H1 (cell line): Measurements from ENCODE around the gene PALM3. TPM values are rescaled to one million over a fixed set of nuclear protein-coding genes. Genes with fewer than 3 reads are reported as not detected.

Experiments
- CTCF ChIA-PET: fragments of 300-600 bp; sonication (Branson Sonifier 250); formaldehyde crosslinking; loops from one replicate; lab custom pipeline; 2021; ENCODE audit not compliant: partially characterized antibody; lab: Charles Lee
- POLR2A ChIA-PET: fragments of 300-600 bp; sonication (Branson Sonifier 250); formaldehyde crosslinking; loops from one replicate; lab custom pipeline; 2021; ENCODE audit warnings: inconsistent platforms; ENCODE audit not compliant: partially characterized antibody; lab: Charles Lee
- DNase-seq, 2 experiments: peaks; one replicate each; pipeline versions ENCODE4 v3.0.0 to v3.0.0-alpha.2; 2010 to 2022; ENCODE audit warnings: low spot score in 2 of 2, low read depth in 1 of 2, mixed read lengths in 1 of 2
- FAIRE-seq: peaks from 2 replicates; lab custom pipeline; 2011; peaks lifted over from hg19 to GRCh38; lab: Jason Lieb, UNC
- H2AFZ ChIP-seq: 2 replicates; pipeline ENCODE4 v1.8.1; 2012; ENCODE audit warnings: low read length, inconsistent platforms
- H2AK5ac ChIP-seq: 2 replicates; pipeline ENCODE4 v1.6.1; 2013; ENCODE audit warnings: low read depth, low read length
- H2BK120ac ChIP-seq: replicated peaks from 2 replicates; pipeline ENCODE3; 2013; ENCODE audit warnings: low read depth, low read length, inconsistent platforms
- H2BK12ac ChIP-seq: 2 replicates; pipeline ENCODE4 v1.6.1; 2013; ENCODE audit warnings: low read depth, low read length
- H2BK15ac ChIP-seq: 2 replicates; pipeline ENCODE4 v1.6.1; 2013; ENCODE audit warnings: low read length
- H2BK20ac ChIP-seq: 2 replicates; pipeline ENCODE4 v1.6.1; 2013; ENCODE audit warnings: low read length
- H2BK5ac ChIP-seq: 2 replicates; pipeline ENCODE4 v1.6.1; 2013; ENCODE audit warnings: low read depth, low read length
- H3K14ac ChIP-seq: 2 replicates; pipeline ENCODE4 v1.6.1; 2013; ENCODE audit warnings: inconsistent platforms; ENCODE audit not compliant: insufficient read length
- H3K18ac ChIP-seq: 2 replicates; pipeline ENCODE4 v1.6.1; 2013; ENCODE audit warnings: low read length; ENCODE audit errors: extremely low read depth
- H3K23ac ChIP-seq: 2 replicates; pipeline ENCODE4 v1.6.1; 2013; ENCODE audit warnings: inconsistent platforms; ENCODE audit not compliant: insufficient read length
- H3K23me2 ChIP-seq: 2 replicates; pipeline ENCODE4 v1.6.1; 2013; ENCODE audit warnings: low read depth, low read length
- H3K27ac ChIP-seq: 2 replicates; pipeline ENCODE4 v1.6.1; 2011; ENCODE audit warnings: low read depth, low read length, inconsistent platforms
- H3K27me3 ChIP-seq, 4 experiments: replicated peaks in 1 of 4; 1 replicate in 1 of 4; 2 replicates in 3 of 4; pipeline versions ENCODE4 v1.6.1 to v1.8.1; 2011 to 2013; ENCODE audit warnings: low read length in 3 of 4, mild to moderate bottlenecking in 3 of 4, inconsistent platforms in 2 of 4, mixed read lengths in 2 of 4, moderate library complexity in 1 of 4; ENCODE audit not compliant: control insufficient read depth in 3 of 4, insufficient read depth in 3 of 4; ENCODE audit errors: extremely low read depth in 1 of 4
- H3K36me3 ChIP-seq, 4 experiments: 2 replicates each; pipeline versions ENCODE4 v1.6.1 to v1.8.1; 2011 to 2013; ENCODE audit warnings: mild to moderate bottlenecking in 4 of 4, low read length in 3 of 4, moderate library complexity in 2 of 4, control low read depth in 1 of 4, inconsistent platforms in 1 of 4; ENCODE audit not compliant: insufficient read depth in 4 of 4, control insufficient read depth in 2 of 4
- H3K4ac ChIP-seq: replicated peaks from 2 replicates; pipeline ENCODE3; 2013; ENCODE audit warnings: low read length, low read depth, mixed read lengths, inconsistent platforms; ENCODE audit not compliant: insufficient read length
- H3K4me1 ChIP-seq, 4 experiments: replicated peaks in 1 of 4; 1 replicate in 1 of 4; 2 replicates in 3 of 4; pipeline versions ENCODE4 v1.6.1 to v1.8.1; 2011 to 2013; ENCODE audit warnings: low read length in 3 of 4, inconsistent platforms in 2 of 4, mixed read lengths in 1 of 4; ENCODE audit not compliant: insufficient read depth in 4 of 4, control insufficient read depth in 3 of 4
- H3K4me2 ChIP-seq, 2 experiments: 2 replicates each; pipeline versions ENCODE4 v1.6.1 to v1.8.1; 2011 to 2013; ENCODE audit warnings: low read depth in 2 of 2, low read length in 2 of 2, control low read depth in 1 of 2, inconsistent platforms in 1 of 2, mild to moderate bottlenecking in 1 of 2; ENCODE audit not compliant: insufficient read depth in 1 of 2
- H3K4me3 ChIP-seq, 4 experiments: fragments of 200-600, 300-600 bp in 1 of 4; sonication (generic), shearing (Covaris generic), sonication (Bioruptor Twin) in 1 of 4; 2 replicates each; pipeline versions ENCODE4 v1.5.1 to v1.8.1; 2011 to 2016; ENCODE audit warnings: low read length in 4 of 4, low read depth in 3 of 4, control low read depth in 2 of 4, inconsistent platforms in 2 of 4, mild to moderate bottlenecking in 2 of 4, mixed read lengths in 1 of 4, moderate library complexity in 1 of 4; ENCODE audit not compliant: insufficient read depth in 2 of 4; ENCODE audit errors: extremely low read depth in 1 of 4
- H3K56ac ChIP-seq: replicated peaks from 2 replicates; pipeline ENCODE3; 2013; ENCODE audit warnings: low read depth, mild to moderate bottlenecking, mixed read lengths, low read length, inconsistent platforms; ENCODE audit not compliant: insufficient read length
- H3K79me1 ChIP-seq: 2 replicates; pipeline ENCODE4 v1.6.1; 2013; ENCODE audit warnings: low read depth, low read length, control low read depth
- H3K79me2 ChIP-seq, 2 experiments: 2 replicates each; pipeline versions ENCODE4 v1.6.1 to v1.8.1; 2012 to 2013; ENCODE audit warnings: low read length in 2 of 2, mild to moderate bottlenecking in 2 of 2, inconsistent platforms in 1 of 2; ENCODE audit not compliant: insufficient read depth in 2 of 2, control insufficient read depth in 1 of 2
- H3K9ac ChIP-seq, 4 experiments: replicated peaks in 1 of 4; 1 replicate in 1 of 4; 2 replicates in 3 of 4; pipeline versions ENCODE4 v1.6.1 to v1.8.1; 2011 to 2013; ENCODE audit warnings: low read depth in 3 of 4, low read length in 3 of 4, control low read depth in 2 of 4, mild to moderate bottlenecking in 2 of 4, moderate library complexity in 2 of 4, inconsistent platforms in 1 of 4; ENCODE audit errors: extremely low read depth in 1 of 4
- H3K9me3 ChIP-seq, 2 experiments: 2 replicates each; pipeline versions ENCODE4 v1.6.1 to v1.8.1; 2012 to 2013; ENCODE audit warnings: mild to moderate bottlenecking in 2 of 2, moderate library complexity in 2 of 2, control low read depth in 1 of 2, inconsistent platforms in 1 of 2, low read depth in 1 of 2, low read length in 1 of 2, mixed read lengths in 1 of 2; ENCODE audit not compliant: insufficient read depth in 2 of 2
- H4K20me1 ChIP-seq, 2 experiments: replicated peaks in 1 of 2; 2 replicates each; pipeline versions ENCODE3 to v1.8.1; 2011 to 2013; ENCODE audit warnings: inconsistent platforms in 2 of 2, low read length in 2 of 2, mild to moderate bottlenecking in 1 of 2; ENCODE audit not compliant: insufficient read depth in 2 of 2, control insufficient read depth in 1 of 2
- H4K5ac ChIP-seq: 2 replicates; pipeline ENCODE4 v1.6.1; 2013; ENCODE audit warnings: low read length, low read depth, mixed read lengths, inconsistent platforms; ENCODE audit not compliant: insufficient read length
- H4K8ac ChIP-seq: 2 replicates; pipeline ENCODE4 v1.8.0; 2013; ENCODE audit warnings: mild to moderate bottlenecking, moderate library complexity, low read length, inconsistent platforms; ENCODE audit not compliant: insufficient read depth; ENCODE audit errors: extremely low read depth
- H4K91ac ChIP-seq: replicated peaks from 2 replicates; pipeline ENCODE3; 2013; ENCODE audit warnings: low read length, mixed read lengths, inconsistent platforms; ENCODE audit not compliant: insufficient read length
- ATF3 ChIP-seq: IDR thresholded peaks from 2 replicates; pipeline ENCODE4 v1.6.1; 2011; ENCODE audit warnings: low read depth, mild to moderate bottlenecking, low read length; ENCODE audit not compliant: insufficient read depth
- E2F6 ChIP-seq: IDR thresholded peaks from 2 replicates; pipeline ENCODE4 v1.6.1; 2012; ENCODE audit warnings: inconsistent platforms
- EGR1 ChIP-seq: IDR thresholded peaks from 2 replicates; pipeline ENCODE4 v1.6.1; 2011; ENCODE audit warnings: low read depth, low read length, borderline replicate concordance
- HDAC2 ChIP-seq, 2 experiments: fragments of 300-600 bp in 1 of 2; sonication (generic) in 1 of 2; IDR thresholded peaks; 2 replicates each; pipeline ENCODE4 v1.6.1; 2011 to 2012; ENCODE audit warnings: low read depth in 2 of 2, low read length in 2 of 2, mild to moderate bottlenecking in 2 of 2, moderate library complexity in 2 of 2, borderline replicate concordance in 1 of 2, inconsistent platforms in 1 of 2
- PHF8 ChIP-seq: fragments of 200-600 bp; sonication (generic); conservative IDR thresholded peaks from 2 replicates; pipeline ENCODE4 v1.7.1; 2012; ENCODE audit warnings: low read depth, mild to moderate bottlenecking, inconsistent platforms, low read length, moderate library complexity
- RAD21 ChIP-seq, 2 experiments: IDR thresholded peaks in 1 of 2; conservative IDR thresholded peaks in 1 of 2; 2 replicates each; pipeline ENCODE4 v1.6.1; 2011; ENCODE audit warnings: low read depth in 2 of 2, low read length in 2 of 2, improper control_type of control experiment in 1 of 2, inconsistent platforms in 1 of 2, mild to moderate bottlenecking in 1 of 2, moderate library complexity in 1 of 2
- SIX5 ChIP-seq: IDR thresholded peaks from 2 replicates; pipeline ENCODE4 v1.6.1; 2011; ENCODE audit warnings: mild to moderate bottlenecking, low read depth, low read length
- SUZ12 ChIP-seq: fragments of 200-600 bp; sonication (generic); IDR thresholded peaks from 2 replicates; pipeline ENCODE4 v1.6.1; 2012; ENCODE audit warnings: mild to moderate bottlenecking, inconsistent platforms, low read length, moderate library complexity, mixed read lengths
- YY1 ChIP-seq: IDR thresholded peaks from 2 replicates; pipeline ENCODE4 v1.6.1; 2011; ENCODE audit warnings: low read depth, mild to moderate bottlenecking, low read length
- WGBS, 2 experiments: shearing (Covaris generic) in 1 of 2; methylation state at CpG; one replicate each; pipeline versions ENCODE4 v1.1.6 to v1.1.7; 2013 to 2015; ENCODE audit warnings: low lambda C conversion rate in 2 of 2, mixed read lengths in 2 of 2, inconsistent platforms in 1 of 2, low coverage in 1 of 2, missing lambda C conversion rate in 1 of 2; ENCODE audit not compliant: insufficient replicate concordance in 2 of 2, insufficient coverage in 1 of 2, insufficient read length in 1 of 2; ENCODE audit errors: extremely low coverage in 1 of 2, missing lambda C conversion rate in 1 of 2; 5-methylcytosine and 5-hydroxymethylcytosine counted together
- polyA plus RNA-seq, 7 experiments: library from polyadenylated mRNA; depleted of rRNA in 3 of 7; stranded (reverse) in 5 of 7; unstranded in 2 of 7; fragments of >200 nt in 5 of 7; fragments of 200-250 nt in 2 of 7; gene quantifications; 1 replicate in 5 of 7; 2 replicates in 1 of 7; 4 replicates in 1 of 7; pipeline versions ENCODE4 v1.2.1 to v1.2.3, GENCODE V29; 2011 to 2013; ENCODE audit warnings: missing spikeins in 2 of 7, mixed read lengths in 2 of 7
- total RNA-seq: library from RNA; stranded (reverse); fragmentation: NEBNext Ultra II Directional; extraction: Animal tissue kit (Norgen Biotek cat#: 25700); gene quantifications from 2 replicates; pipeline ENCODE4 v1.2.1, GENCODE V29; 2021

The PALM3 gene
- total and polyA plus RNA-seq, 2 of the 8 experiments (the other 6 are each of a cell fraction or from before 2014, with no cell fraction given): 5.8 to 31.3 TPM

GRCh38 chr19:14012378-14012915, 49.4 kb downstream of the PALM3 start:
- Histone ChIP-seq H4K20me1 (no peaks in the 10 kb centered on the region), H3K18ac (no peak overlapping the region), H2BK5ac (no peak overlapping the region), H3K9me3 (0 out of 4 replicates have a peak, but pooled peaks cover 0 to 4% of the 10 kb centered on the region in 2 experiments), H3K4me1 (no peaks in the 10 kb centered on the region), H4K5ac (no peak overlapping the region), H2AFZ (no peak overlapping the region), H3K56ac (no peak overlapping the region), H3K4me2 (no peak overlapping the region), H3K27me3 (no peaks in the 10 kb centered on the region), H2BK120ac (no peak overlapping the region), H3K9ac (no peak overlapping the region), H3K23ac (no peak overlapping the region), H2BK20ac (no peak overlapping the region), H2AK5ac (no peak overlapping the region), H3K4me3 (no peak overlapping the region), H2BK15ac (no peak overlapping the region), H2BK12ac (no peak overlapping the region), H3K79me1 (no peaks in the 10 kb centered on the region), H3K27ac (no peak overlapping the region), H4K91ac (no peak overlapping the region), H4K8ac (no peak overlapping the region), H3K23me2 (no peaks in the 10 kb centered on the region), H3K4ac (no peak overlapping the region), H3K14ac (no peak overlapping the region), H3K79me2 (no peaks in the 10 kb centered on the region), H3K36me3 (no peaks in the 10 kb centered on the region)
- no peak for TF ChIP-seq SIX5
- no peak for TF ChIP-seq HDAC2 (IDR thresholded peaks at IDR 0.05; ENCODE audit: borderline replicate concordance in 1 of 2, low read depth in 2 of 2, low read length in 2 of 2)
- no peak for TF ChIP-seq RAD21 (IDR thresholded peaks at IDR 0.05 in 1 of 2, conservative IDR thresholded peaks at IDR 0.05 in 1 of 2; ENCODE audit: low read depth in 2 of 2, low read length in 2 of 2)
- TF ChIP-seq ATF3: no peak
- no peak for TF ChIP-seq SUZ12
- TF ChIP-seq PHF8: no peak
- no peak for TF ChIP-seq YY1
- no peak for TF ChIP-seq E2F6
- TF ChIP-seq EGR1: no peak
- FAIRE-seq (no peak), DNase-seq (no peak)
- 88% methylated on average over 2 of the region's 2 CpGs; no CpG with 5 or more reads in 1 of the 2 experiments for WGBS, 2 experiments
- ChIA-PET POLR2A (no interaction called here), CTCF (interaction anchor here (1.0 kb wide), 1 partner anchor 11 kb away, joined by 4 read pairs; no protein-coding TSS in a partner anchor)
